GM19455 (cell line): ENCODE data around the gene SOX12.

Experiments
- ATAC-seq: cut with Tn5 transposase; IDR thresholded peaks from one replicate; pipeline ENCODE4 v1.9.1; 2021; ENCODE audit not compliant: unreplicated experiment

Gene SOX12

DNA sequence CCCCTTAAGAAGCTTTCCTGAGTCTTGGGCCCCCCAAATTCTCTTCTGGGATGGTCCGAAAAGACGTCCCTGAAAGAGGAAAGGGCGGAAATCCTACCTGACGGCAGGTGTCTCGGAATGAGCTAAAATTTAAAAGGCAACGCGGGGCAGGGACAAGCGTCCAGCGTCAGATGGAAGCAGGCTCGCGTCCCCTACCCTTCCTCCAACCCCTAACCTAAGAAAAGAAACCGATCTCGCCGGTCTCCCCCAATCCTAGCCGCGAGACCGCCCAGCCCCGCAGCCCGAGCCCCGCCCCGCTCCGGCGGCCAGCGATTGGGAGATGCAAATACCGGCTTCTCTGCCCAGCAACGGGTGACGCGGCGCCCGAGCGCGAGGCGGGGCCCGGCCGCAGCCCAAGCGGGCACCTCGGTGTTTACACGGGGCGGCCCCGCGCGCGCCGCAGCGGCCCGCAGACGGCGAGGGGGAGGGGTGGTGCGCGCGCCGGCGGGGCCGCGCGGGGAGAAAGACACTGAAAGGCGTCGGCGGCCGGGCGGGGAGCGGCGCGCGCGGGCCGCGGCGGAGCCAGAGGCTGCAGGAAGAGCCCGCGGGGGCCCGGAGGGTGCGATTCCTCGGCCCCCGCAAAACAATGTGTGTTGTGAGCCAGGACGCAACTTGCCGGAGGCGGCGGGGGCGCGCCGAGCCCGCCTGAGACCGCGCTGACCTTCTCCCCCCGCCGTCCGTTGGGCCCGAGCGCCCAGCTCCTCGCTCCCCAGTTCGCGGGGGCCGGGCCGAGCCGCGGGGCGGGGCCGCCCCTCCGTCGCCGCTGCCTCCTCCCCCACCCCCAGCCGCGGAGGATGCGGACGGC is at the start of gene SOX12:
SOX12 (plus strand) TSS at position 508 of the 844 bp plus-strand sequence. CDS start 373 bp downstream, outside the sequence.
- peak; percentile 75 for ATAC-seq

DNA sequence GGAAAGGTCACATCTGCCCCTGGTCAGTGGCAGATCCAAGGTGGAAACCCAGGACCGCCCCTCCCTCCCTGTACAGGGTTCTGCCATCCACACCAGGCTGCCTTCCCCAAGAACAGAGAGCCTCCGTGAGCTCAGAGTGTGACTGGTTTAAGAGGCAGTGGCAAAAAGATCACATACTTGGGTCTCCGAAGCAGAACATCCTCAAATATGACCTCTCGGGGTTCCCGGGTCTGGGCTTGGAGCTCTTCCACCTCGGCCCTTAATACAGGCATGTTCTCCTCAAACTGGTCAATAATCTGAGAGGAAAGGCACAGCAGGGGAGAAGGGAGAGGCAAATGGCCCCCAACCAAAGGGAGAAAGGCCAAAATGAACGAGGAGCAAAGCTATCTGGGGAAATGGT is 49.6 kb upstream of the SOX12 start:
- no peak for ATAC-seq

- no peak for ATAC-seq
Observed at GRCh38 chr20:276620-277495, 48.5 kb upstream of the SOX12 start.

DNA sequence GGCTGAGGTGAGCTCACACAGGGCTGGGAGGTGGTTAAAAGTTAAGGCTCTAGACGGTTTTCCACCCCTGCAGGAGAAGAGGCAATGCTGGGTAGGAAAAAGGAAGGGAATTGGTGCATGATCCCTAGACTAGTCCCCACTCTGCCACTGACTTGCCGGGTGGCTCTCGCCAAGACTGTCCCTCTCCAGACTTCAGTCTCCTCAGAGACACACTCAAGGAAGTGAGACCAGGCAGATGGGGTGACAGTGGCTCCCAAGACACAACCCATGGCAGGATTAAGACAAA is 47.9 kb upstream of the SOX12 start:
- no peak for ATAC-seq

DNA sequence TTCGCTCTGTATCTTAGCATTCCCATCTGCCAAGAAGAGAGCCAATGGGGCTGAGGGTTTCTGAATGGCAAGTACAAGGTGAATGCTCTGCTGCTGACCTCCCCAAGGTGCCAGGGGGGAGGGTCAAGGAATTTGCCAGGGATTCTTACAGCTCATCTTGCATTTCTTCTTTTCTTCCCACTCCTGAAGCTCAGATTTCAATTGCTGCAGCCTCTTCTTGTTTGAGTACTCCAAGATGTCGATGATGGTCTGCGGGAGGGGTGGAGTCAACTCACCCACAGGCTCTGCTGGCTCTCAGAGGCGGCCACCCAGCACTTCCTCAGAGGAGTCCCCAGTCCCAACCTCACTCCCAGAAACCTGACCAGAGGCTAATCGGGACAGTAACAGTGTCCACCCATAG is 47.2 kb upstream of the SOX12 start:
- no peak for ATAC-seq

GRCh38 chr20:278607-279571 is 46.5 kb upstream of the SOX12 start:
- no peak for ATAC-seq

- ATAC-seq, result no peak
Observed at GRCh38 chr20:284172-284571, 41.2 kb upstream of the SOX12 start.

DNA sequence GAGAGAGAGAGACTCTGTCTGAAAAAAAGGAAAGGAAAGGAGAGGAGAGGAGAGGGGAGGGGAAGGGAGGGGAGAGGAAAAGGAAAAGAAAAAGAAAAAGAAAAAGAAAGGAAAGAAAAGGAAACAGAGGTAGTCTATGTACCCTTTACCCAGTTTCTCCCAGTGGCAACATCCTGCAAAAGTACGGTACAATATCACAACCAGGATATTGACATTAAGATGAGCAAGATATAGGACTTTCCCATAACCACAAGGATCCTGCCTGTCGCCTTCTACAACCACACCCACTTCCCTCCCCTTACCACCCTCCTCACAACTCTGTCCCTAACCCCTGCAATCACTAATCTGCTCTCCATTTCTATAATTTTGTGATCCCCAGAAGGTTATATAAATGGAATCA is 38.8 kb upstream of the SOX12 start:
- ATAC-seq, result no peak

DNA sequence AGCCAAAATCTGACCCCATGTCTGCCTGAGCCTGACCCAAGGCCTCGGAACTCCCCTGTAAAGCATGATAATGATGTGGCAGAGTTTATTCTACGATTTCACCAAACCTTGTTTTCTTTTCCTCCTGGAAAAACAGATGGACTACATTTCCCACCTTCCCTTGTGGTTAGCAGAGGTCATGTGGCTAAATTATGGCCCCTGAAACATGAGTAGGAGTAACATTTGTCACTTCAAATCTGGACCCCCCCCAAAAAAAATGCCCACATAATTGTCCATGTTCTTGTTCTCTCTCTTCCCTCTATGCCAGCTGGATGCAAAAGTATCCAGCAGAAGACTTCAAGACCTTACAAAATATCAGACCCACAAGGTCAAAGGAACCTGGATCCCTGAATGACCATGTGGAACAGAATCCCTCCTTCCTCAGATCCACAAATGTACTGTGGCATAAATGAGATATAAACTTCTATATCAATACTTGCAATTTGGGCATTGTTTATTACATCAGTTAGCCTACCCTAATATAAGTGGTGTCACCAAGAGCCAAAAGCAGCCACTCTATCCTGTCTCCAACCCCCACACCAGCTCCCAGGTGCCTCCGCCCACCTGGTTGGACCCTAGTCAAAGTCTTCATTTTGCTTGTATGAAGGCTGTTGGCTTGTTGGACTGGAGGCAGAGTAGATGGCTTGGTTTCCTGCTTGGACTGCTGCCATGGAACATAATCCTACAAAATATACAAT is 36.2 kb upstream of the SOX12 start:
- ATAC-seq, result no peak

DNA sequence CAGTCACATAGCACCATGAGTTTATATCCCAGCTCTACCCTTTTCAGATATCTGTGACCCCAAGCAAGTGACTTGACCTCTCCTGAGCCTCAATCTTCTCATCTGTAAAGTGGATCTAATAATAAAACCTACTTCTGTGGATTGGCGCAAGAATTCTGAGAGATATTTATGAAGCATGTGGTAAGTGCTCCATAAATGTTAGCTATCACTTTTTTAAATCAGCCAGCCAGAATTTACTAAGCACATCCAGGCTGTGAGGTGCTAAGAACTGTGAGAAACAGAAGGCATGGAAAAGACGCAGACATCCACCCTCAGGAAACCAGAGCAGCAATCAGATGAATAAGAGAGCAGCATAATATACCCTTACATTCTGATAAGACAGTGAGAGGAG is 35.7 kb upstream of the SOX12 start:
- ATAC-seq, result no peak

DNA sequence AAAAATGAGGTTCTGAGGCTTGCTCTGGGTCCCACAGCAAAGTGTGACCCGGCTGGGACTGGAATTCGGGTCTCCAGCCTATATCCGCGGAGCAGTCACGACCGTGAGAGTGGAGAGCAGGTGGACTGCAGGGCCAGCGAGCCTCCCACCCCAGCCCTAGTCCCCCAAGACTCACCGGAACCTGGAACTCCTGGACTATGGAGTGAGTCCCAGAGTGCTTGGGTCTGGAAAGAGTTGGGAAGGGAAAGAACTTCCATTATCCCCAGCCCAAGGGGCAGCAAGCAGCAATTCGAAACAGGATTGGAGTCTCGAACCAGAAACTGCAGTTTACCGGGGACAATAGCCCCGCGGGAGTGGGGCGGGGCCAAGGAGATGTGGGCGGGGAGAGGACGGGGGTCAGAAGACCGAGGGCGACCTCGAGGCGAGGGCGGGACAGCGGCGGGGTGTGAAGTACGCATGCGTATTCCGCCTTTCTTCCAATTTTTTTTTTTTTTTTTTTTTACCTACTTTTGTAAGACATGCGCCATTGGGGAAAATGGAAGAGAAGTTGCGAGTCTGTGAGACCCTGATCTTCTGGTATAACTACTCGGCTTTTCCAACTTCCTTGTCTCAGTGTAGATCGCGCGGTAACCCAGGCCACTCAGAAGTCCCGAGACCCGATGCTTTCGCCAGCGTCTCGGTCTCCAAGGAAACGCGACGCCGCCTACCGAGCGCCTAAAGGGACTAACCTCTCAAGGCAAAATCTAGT is 35.1 kb upstream of the SOX12 start, which contains the start of gene C20orf96:
C20orf96 (minus strand) TSS at position 667 of the 748 bp plus-strand sequence; CDS start at position 527, 140 bp downstream.
- ATAC-seq, result peak; percentile 78

GRCh38 chr20:294602-295001 is 30.8 kb upstream of the SOX12 start:
- no peak for ATAC-seq

GRCh38 chr20:295804-296203 is 29.5 kb upstream of the SOX12 start:
- no peak for ATAC-seq

DNA sequence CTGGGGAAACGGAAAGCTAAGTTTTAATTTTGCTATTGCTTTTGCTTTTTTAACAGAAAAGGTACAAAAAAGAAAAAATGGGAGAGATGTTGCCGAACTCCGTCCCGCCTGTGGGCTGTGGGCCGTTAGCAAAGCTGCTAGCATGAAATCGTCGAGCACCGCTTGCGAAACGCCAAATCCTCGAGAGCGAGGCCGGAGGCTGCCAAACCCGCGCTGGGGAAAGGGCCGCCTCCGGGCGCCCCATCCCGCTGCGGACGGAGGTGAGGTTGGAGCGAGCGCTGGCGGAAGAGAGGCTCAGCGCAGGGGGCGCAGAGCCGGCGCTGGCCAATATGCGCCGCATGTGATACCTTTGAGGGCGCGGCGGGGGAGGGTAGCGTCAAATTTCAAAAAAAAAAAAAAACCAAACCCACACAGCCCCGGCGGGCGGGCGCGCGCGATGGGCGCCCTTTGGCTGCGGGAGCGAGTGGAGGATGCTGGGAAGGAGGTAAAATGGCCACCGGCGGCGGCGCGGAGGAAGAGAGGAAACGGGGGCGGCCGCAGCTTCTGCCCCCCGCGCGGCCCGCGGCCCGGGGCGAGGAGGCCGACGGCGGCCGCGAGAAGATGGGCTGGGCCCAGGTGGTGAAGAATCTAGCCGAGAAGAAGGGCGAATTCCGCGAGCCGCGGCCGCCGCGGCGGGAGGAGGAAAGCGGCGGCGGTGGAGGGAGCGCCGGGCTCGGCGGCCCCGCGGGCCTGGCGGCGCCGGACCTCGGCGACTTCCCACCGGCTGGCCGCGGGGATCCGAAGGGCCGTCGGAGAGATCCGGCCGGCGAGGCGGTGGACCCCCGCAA is 28.0 kb upstream of the SOX12 start, which contains the start of gene ZCCHC3:
ZCCHC3 (plus strand) TSS at position 473 of the 827 bp plus-strand sequence; CDS start at position 490, 17 bp downstream.
- peak; percentile 76 for ATAC-seq

GRCh38 chr20:297925-298775 is 27.2 kb upstream of the SOX12 start:
- peak; percentile 29 for ATAC-seq

GRCh38 chr20:298776-299391 is 26.5 kb upstream of the SOX12 start:
- ATAC-seq, result no peak

- no peak for ATAC-seq
Observed at GRCh38 chr20:300345-300990, 24.9 kb upstream of the SOX12 start.
